WERI-Rb-1 (cell line): ENCODE data around the gene TPH1.
"Not testable (repeated sequence)": the region's sequence is repeated elsewhere in the genome, so short reads cannot be mapped to it uniquely, and the experiment has no call there.

Experiments
- DNase-seq: peaks from one replicate; pipeline ENCODE4 v3.0.0-alpha.2; 2020
- H3K27ac ChIP-seq: fragments of 250-450 bp; sonication (Bioruptor Pico); 2 replicates; pipeline ENCODE4 v1.5.1; 2020; ENCODE audit warnings: mild to moderate bottlenecking, moderate library complexity
- H3K27me3 ChIP-seq: fragments of 250-450 bp; sonication (Bioruptor Pico); 2 replicates; pipeline ENCODE4 v1.5.1; 2021; ENCODE audit warnings: mild to moderate bottlenecking, low read depth, moderate library complexity; ENCODE audit not compliant: insufficient read depth, severe bottlenecking
- H3K36me3 ChIP-seq: fragments of 250-450 bp; sonication (Bioruptor Pico); 2 replicates; pipeline ENCODE4 v1.5.1; 2020; ENCODE audit warnings: mild to moderate bottlenecking, moderate library complexity
- H3K4me3 ChIP-seq: 2 replicates; pipeline ENCODE4 v1.5.1; 2011; ENCODE audit warnings: low read depth, mild to moderate bottlenecking, control low read depth, low read length
- H3K9me3 ChIP-seq: fragments of 250-450 bp; sonication (Bioruptor Pico); 2 replicates; pipeline ENCODE4 v1.5.1; 2021; ENCODE audit warnings: mild to moderate bottlenecking, moderate library complexity; ENCODE audit not compliant: severe bottlenecking
- TF ChIP-seq, protein P1 (sequence below): IDR thresholded peaks from 2 replicates; pipeline ENCODE4 v1.5.1; 2011; ENCODE audit warnings: low read depth, mild to moderate bottlenecking, control low read depth, inconsistent platforms, low read length

TPH1 gene

DNA sequence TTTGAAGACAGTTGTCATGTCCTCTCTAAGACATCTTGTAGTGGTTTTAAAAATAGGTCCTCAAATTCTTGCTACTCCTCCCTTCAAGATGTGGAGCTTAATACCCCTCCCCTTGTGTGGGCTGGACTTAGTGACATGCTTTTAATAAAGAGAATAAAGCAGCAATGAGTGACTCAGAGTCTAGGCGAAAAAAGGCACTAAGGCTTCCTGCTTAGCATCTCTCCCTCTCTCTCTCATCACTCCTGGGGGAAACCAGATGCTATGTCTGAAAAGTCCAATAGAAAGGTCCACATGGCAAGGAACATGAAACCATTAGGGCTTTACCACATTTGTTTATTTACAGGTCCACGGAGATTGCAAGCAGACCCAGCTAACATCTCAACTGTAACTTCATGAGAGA lies 44.9 kb downstream of the TPH1 start:
- H3K27ac ChIP-seq = no peak overlapping the region
- DNase-seq = no peak
- peaks cover 87% of the 10 kb centered on the region for H3K36me3 ChIP-seq
- no peaks in the 10 kb centered on the region for H3K9me3 ChIP-seq
- H3K27me3 ChIP-seq = no peaks in the 10 kb centered on the region
- TF ChIP-seq, protein P1, sequence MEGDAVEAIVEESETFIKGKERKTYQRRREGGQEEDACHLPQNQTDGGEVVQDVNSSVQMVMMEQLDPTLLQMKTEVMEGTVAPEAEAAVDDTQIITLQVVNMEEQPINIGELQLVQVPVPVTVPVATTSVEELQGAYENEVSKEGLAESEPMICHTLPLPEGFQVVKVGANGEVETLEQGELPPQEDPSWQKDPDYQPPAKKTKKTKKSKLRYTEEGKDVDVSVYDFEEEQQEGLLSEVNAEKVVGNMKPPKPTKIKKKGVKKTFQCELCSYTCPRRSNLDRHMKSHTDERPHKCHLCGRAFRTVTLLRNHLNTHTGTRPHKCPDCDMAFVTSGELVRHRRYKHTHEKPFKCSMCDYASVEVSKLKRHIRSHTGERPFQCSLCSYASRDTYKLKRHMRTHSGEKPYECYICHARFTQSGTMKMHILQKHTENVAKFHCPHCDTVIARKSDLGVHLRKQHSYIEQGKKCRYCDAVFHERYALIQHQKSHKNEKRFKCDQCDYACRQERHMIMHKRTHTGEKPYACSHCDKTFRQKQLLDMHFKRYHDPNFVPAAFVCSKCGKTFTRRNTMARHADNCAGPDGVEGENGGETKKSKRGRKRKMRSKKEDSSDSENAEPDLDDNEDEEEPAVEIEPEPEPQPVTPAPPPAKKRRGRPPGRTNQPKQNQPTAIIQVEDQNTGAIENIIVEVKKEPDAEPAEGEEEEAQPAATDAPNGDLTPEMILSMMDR = no peak
- H3K4me3 ChIP-seq = no peak overlapping the region

DNA sequence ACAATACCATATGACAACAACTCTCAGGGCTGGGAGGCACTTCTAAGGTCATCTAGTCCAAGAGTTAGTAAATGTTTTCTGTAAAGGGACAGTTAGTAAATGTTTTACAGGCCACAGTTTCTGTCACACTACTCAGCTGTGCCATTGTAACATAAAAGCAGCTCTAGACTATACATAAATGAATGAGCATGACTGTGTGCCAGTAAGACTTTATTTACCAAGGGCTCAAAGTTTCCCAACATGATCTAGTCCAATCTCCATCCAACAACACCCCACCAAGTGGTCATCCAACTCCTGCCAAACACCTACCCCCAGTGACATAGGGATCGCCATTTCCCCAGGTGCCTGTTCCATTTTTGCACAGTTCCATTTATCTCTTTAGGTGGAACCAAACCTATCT lies 45.3 kb downstream of the TPH1 start:
- Histone ChIP-seq H3K27ac (no peak overlapping the region), H3K27me3 (no peaks in the 10 kb centered on the region), H3K36me3 (peaks cover 87% of the 10 kb centered on the region), H3K9me3 (no peaks in the 10 kb centered on the region), H3K4me3 (no peak overlapping the region)
- TF ChIP-seq, protein P1 = no peak
- no peak for DNase-seq

DNA sequence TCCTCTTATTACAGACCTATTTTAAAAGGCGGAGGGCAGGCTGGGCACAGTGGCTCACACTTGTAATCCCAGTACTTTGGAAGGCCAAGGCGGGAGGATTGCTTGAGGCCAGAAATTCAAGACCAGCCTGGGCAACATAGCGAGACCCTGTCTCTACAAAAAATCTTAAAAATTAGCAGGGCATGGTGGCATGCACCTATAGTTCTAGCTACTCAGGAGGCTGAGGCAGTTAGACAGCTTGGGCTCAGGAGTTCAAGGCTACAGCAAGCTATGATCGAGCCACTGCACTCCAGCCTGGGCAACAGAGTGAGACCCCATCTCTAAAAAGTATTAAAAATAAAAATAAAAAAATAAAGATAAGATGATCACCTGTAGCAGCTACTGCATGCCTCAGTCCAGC lies 45.9 kb downstream of the TPH1 start:
- DNase-seq, H3K27me3 ChIP-seq, H3K9me3 ChIP-seq, H3K27ac ChIP-seq, H3K4me3 ChIP-seq: not testable (repeated sequence)
- peaks cover 84% of the 10 kb centered on the region for H3K36me3 ChIP-seq
